ENCODE results near the gene PCDHA10. TPM values are rescaled to one million over a fixed set of nuclear protein-coding genes. Genes with fewer than 3 reads are reported as not detected.

The PCDHA10 gene
- total RNA-seq, 1 experiment from 2014 or later, result 10.7 TPM

- Histone ChIP-seq H3K14ac (ENCODE audit: insufficient read depth, low read length) (no peak overlapping the region), H3T11ph (ENCODE audit: low read length) (no peak overlapping the region), H2BK5ac (ENCODE audit: insufficient read length, low read length) (no peak overlapping the region), H2BK12ac (ENCODE audit: insufficient read length, low read depth, low read length) (no peak overlapping the region), H3K4me1 (ENCODE audit: insufficient read depth, low read length) (no peaks in the 10 kb centered on the region), H2BK15ac (ENCODE audit: low read depth, low read length) (no peak overlapping the region), H3K27ac (ENCODE audit: insufficient read length, low read depth, low read length) (no peak overlapping the region), H3K9me3 (ENCODE audit: control insufficient read depth, low read depth, low read length) (no peaks in the 10 kb centered on the region), H3K23me2 (ENCODE audit: insufficient read length, low read depth, low read length, poor library complexity, severe bottlenecking) (peaks cover 3% of the 10 kb centered on the region), H2AK5ac (ENCODE audit: insufficient read length, low read length) (no peak overlapping the region), H3K4ac (ENCODE audit: low read depth, low read length) (no peak overlapping the region), H2BK120ac (ENCODE audit: low read depth, low read length, poor library complexity, severe bottlenecking) (no peak overlapping the region), H3K79me2 (ENCODE audit: insufficient read depth, low read length) (no peaks in the 10 kb centered on the region), H3K56ac (ENCODE audit: insufficient read length, low read depth, low read length) (no peak overlapping the region), H3K18ac (ENCODE audit: insufficient read length, low read depth, low read length) (no peak overlapping the region), H3K4me2 (ENCODE audit: insufficient read depth, insufficient read length, low read length) (no peak overlapping the region), H2BK20ac (ENCODE audit: low read depth, low read length, poor library complexity, severe bottlenecking) (no peak overlapping the region), H4K5ac (ENCODE audit: insufficient read length, low read depth, low read length) (no peak overlapping the region), H3K79me1 (ENCODE audit: insufficient read depth, low read depth, low read length, poor library complexity, severe bottlenecking) (no peaks in the 10 kb centered on the region), H3K9ac (ENCODE audit: extremely low read depth, insufficient read length, low read length) (no peak overlapping the region), H2AFZ (ENCODE audit: low read length) (no peak overlapping the region), H4K91ac (ENCODE audit: insufficient read length, low read depth, low read length) (no peak overlapping the region), H3K23ac (ENCODE audit: insufficient read length, low read depth, low read length) (no peak overlapping the region), H3K27me3 (ENCODE audit: insufficient read depth, low read length) (no peaks in the 10 kb centered on the region), H4K8ac (replicated peaks; ENCODE audit: insufficient read length, low read depth, low read length) (no peak overlapping the region), H4K20me1 (ENCODE audit: control insufficient read depth, insufficient read depth, insufficient read length) (no peaks in the 10 kb centered on the region)
- Mint-ChIP-seq H3K36me3 (ENCODE audit: insufficient read depth in 1 of 3, low read depth in 3 of 3) (peaks cover 10 to 21% (median 19%) of the 10 kb centered on the region in 3 experiments), H3K27me3 (ENCODE audit: low read depth) (no peaks in the 10 kb centered on the region), H3K27ac (no peak overlapping the region), H3K4me1 (peaks cover 0 to 4% of the 10 kb centered on the region in 2 experiments; a peak in 2 of 4 replicates), H3K9me3 (peaks cover 5 to 17% of the 10 kb centered on the region in 2 experiments), H3K4me3 (no peak overlapping the region)
- WGBS (ENCODE audit: extremely low coverage, insufficient read length, low lambda C conversion rate), result no CpG with 5 or more reads among the region's 38 CpGs
- no peak for TF ChIP-seq CTCF (conservative IDR thresholded peaks at IDR 0.05)
- no peak for DNase-seq
Measured at GRCh38 chr5:140823475-140823874, 32.2 kb upstream of the PCDHA10 start.
